Smooth muscle cell (in vitro differentiated cells): ENCODE results near the gene ABLIM1. TPM values are rescaled to one million over a fixed set of nuclear protein-coding genes. Genes with fewer than 3 reads are reported as not detected.

Experiments
- DNase-seq: peaks from one replicate; lab custom pipeline; 2025; ENCODE audit not compliant: unreplicated experiment; lab: John Stamatoyannopoulos, UW
- H2AFZ ChIP-seq: fragments of 200-600 bp; sonication (generic); 2 replicates; pipeline ENCODE4 v1.6.0; 2016; ENCODE audit warnings: antibody characterized with exemption, low read depth, mild to moderate bottlenecking
- H3F3A ChIP-seq: fragments of 200-600 bp; sonication (generic); 2 replicates; pipeline ENCODE4 v1.6.0; 2017; ENCODE audit warnings: antibody characterized with exemption, low read depth
- H3K27ac ChIP-seq: fragments of 200-600 bp; sonication (generic); 2 replicates; pipeline ENCODE4 v1.5.1; 2016; ENCODE audit warnings: low read depth, mild to moderate bottlenecking
- H3K27me3 ChIP-seq: fragments of 200-600 bp; sonication (generic); 2 replicates; pipeline ENCODE4 v1.6.1; 2016; ENCODE audit warnings: low read depth, mild to moderate bottlenecking
- H3K36me3 ChIP-seq: fragments of 200-600 bp; sonication (generic); 2 replicates; pipeline ENCODE4 v1.5.1; 2016; ENCODE audit warnings: low read depth
- H3K4me1 ChIP-seq: fragments of 200-600 bp; sonication (generic); 2 replicates; pipeline ENCODE4 v1.5.1; 2016; ENCODE audit warnings: low read depth
- H3K4me2 ChIP-seq: fragments of 200-600 bp; sonication (generic); 2 replicates; pipeline ENCODE4 v1.6.0; 2016; ENCODE audit warnings: mild to moderate bottlenecking
- H3K4me3 ChIP-seq: fragments of 200-600 bp; sonication (generic); 2 replicates; pipeline ENCODE4 v1.5.1; 2016; ENCODE audit warnings: mild to moderate bottlenecking
- H3K79me2 ChIP-seq: fragments of 200-600 bp; sonication (generic); 2 replicates; pipeline ENCODE4 v1.6.0; 2016; ENCODE audit warnings: low read depth, mild to moderate bottlenecking
- H3K9ac ChIP-seq: fragments of 200-600 bp; sonication (generic); 2 replicates; pipeline ENCODE4 v1.6.0; 2016; ENCODE audit warnings: low read depth
- H3K9me3 ChIP-seq: fragments of 200-600 bp; sonication (generic); replicated peaks from 2 replicates; pipeline ENCODE4 v1.5.1; 2016; ENCODE audit warnings: low read depth
- H4K20me1 ChIP-seq: fragments of 200-600 bp; sonication (generic); 2 replicates; pipeline ENCODE4 v1.6.0; 2016; ENCODE audit warnings: low read depth
- CTCF ChIP-seq: fragments of 200-600 bp; sonication (generic); IDR thresholded peaks from 2 replicates; pipeline ENCODE4 v1.5.1; 2017; ENCODE audit warnings: borderline replicate concordance, mild to moderate bottlenecking, antibody characterized with exemption; ENCODE audit not compliant: insufficient read depth, poor library complexity, severe bottlenecking
- WGBS: methylation state at CpG from one replicate; pipeline ENCODE4 v1.1.7; 2016; ENCODE audit warnings: low lambda C conversion rate; 5-methylcytosine and 5-hydroxymethylcytosine counted together
- polyA plus RNA-seq: library from polyadenylated mRNA; unstranded; fragments of >200 nt; fragmentation: Nextera tagmentation; extraction: Ambion mirVana; gene quantifications from 2 replicates; pipeline ENCODE4 v1.2.1, GENCODE V29; 2016
- total RNA-seq: library from RNA; depleted of rRNA; stranded (reverse); fragments of >200 nt; gene quantifications from 2 replicates; pipeline ENCODE4 v1.2.3, GENCODE V29; 2014

Gene ABLIM1
- total and polyA plus RNA-seq, 2 experiments from 2014 or later = 1.6 to 17.6 TPM

- no peak overlapping the region for H3K4me2 ChIP-seq
- H3F3A ChIP-seq = no peaks in the 10 kb centered on the region
- no peak overlapping the region for H3K4me3 ChIP-seq
- H3K79me2 ChIP-seq = no peaks in the 10 kb centered on the region
- TF ChIP-seq CTCF = no peak
- no peak for DNase-seq
- no peaks in the 10 kb centered on the region for H4K20me1 ChIP-seq
- WGBS = 94% methylated on average over 5 of the region's 5 CpGs
- H3K27me3 ChIP-seq = no peaks in the 10 kb centered on the region
- no peaks in the 10 kb centered on the region for H3K9me3 ChIP-seq
- H3K4me1 ChIP-seq = peaks cover 16% of the 10 kb centered on the region
- H3K27ac ChIP-seq = no peak overlapping the region
- no peaks in the 10 kb centered on the region for H3K36me3 ChIP-seq
- no peak overlapping the region for H3K9ac ChIP-seq
- no peak overlapping the region for H2AFZ ChIP-seq
These were observed 144.7 kb downstream of the ABLIM1 start for GRCh38 chr10:114513381-114513792.

- no peak overlapping the region for H3K4me2 ChIP-seq
- TF ChIP-seq CTCF = no peak
- no peaks in the 10 kb centered on the region for H4K20me1 ChIP-seq
- no peak overlapping the region for H3K27ac ChIP-seq
- no peaks in the 10 kb centered on the region for H3F3A ChIP-seq
- H3K27me3 ChIP-seq = no peaks in the 10 kb centered on the region
- no peak overlapping the region for H3K9ac ChIP-seq
- H3K4me3 ChIP-seq = no peak overlapping the region
- H3K4me1 ChIP-seq = peaks cover 14% of the 10 kb centered on the region
- WGBS = 90% methylated on average over 5 of the region's 5 CpGs
- no peak for DNase-seq
- no peaks in the 10 kb centered on the region for H3K36me3 ChIP-seq
- H2AFZ ChIP-seq = no peak overlapping the region
- H3K9me3 ChIP-seq = no peaks in the 10 kb centered on the region
- H3K79me2 ChIP-seq = no peaks in the 10 kb centered on the region
These were observed 146.2 kb downstream of the ABLIM1 start for GRCh38 chr10:114511881-114512280.

GRCh38 chr10:114508376-114508775, 149.7 kb downstream of the ABLIM1 start:
- no peak overlapping the region for H3K4me3 ChIP-seq
- TF ChIP-seq CTCF = no peak
- H3K27me3 ChIP-seq = no peaks in the 10 kb centered on the region
- H3K4me2 ChIP-seq = no peak overlapping the region
- no peaks in the 10 kb centered on the region for H4K20me1 ChIP-seq
- H3K9me3 ChIP-seq = no peaks in the 10 kb centered on the region
- no peak overlapping the region for H2AFZ ChIP-seq
- no peak overlapping the region for H3K9ac ChIP-seq
- H3K4me1 ChIP-seq = no peaks in the 10 kb centered on the region
- H3K36me3 ChIP-seq = no peaks in the 10 kb centered on the region
- H3K27ac ChIP-seq = no peak overlapping the region
- WGBS = 94% methylated on average over 3 of the region's 3 CpGs
- DNase-seq = no peak
- H3K79me2 ChIP-seq = no peaks in the 10 kb centered on the region
- H3F3A ChIP-seq = no peaks in the 10 kb centered on the region

- Histone ChIP-seq H3K36me3 (no peaks in the 10 kb centered on the region), H3K79me2 (no peaks in the 10 kb centered on the region), H3F3A (no peaks in the 10 kb centered on the region), H3K4me1 (no peaks in the 10 kb centered on the region), H3K9ac (no peak overlapping the region), H4K20me1 (no peaks in the 10 kb centered on the region), H3K27me3 (no peaks in the 10 kb centered on the region), H3K4me2 (no peak overlapping the region), H3K4me3 (no peak overlapping the region), H2AFZ (no peak overlapping the region), H3K9me3 (no peaks in the 10 kb centered on the region), H3K27ac (no peak overlapping the region)
- DNase-seq = no peak
- WGBS = 80% methylated on average over 4 of the region's 4 CpGs
- no peak for TF ChIP-seq CTCF
These were observed 150.6 kb downstream of the ABLIM1 start for GRCh38 chr10:114507449-114507848.
